IPS-18a (cell line): ENCODE measurements around the gene LY9.
"Not testable (repeated sequence)": the region's sequence is repeated elsewhere in the genome, so short reads cannot be mapped to it uniquely, and the experiment has no call there.

Source experiments
- H3K27ac ChIP-seq: one replicate; pipeline ENCODE4 v1.5.1; 2013; ENCODE audit warnings: low read length
- H3K27me3 ChIP-seq: one replicate; pipeline ENCODE4 v1.6.1; 2013; ENCODE audit warnings: mild to moderate bottlenecking, low read length; ENCODE audit not compliant: control insufficient read depth, insufficient read depth
- H3K36me3 ChIP-seq: one replicate; pipeline ENCODE4 v1.6.1; 2013; ENCODE audit warnings: low read depth, low read length; ENCODE audit not compliant: control insufficient read depth
- H3K4me1 ChIP-seq: one replicate; pipeline ENCODE4 v1.6.1; 2013; ENCODE audit warnings: low read depth, low read length; ENCODE audit not compliant: control insufficient read depth
- H3K4me3 ChIP-seq: one replicate; pipeline ENCODE4 v1.5.1; 2013; ENCODE audit warnings: low read length
- H3K9ac ChIP-seq: one replicate; pipeline ENCODE4 v1.6.1; 2013; ENCODE audit warnings: mild to moderate bottlenecking, low read length, moderate library complexity
- H3K9me3 ChIP-seq: one replicate; pipeline ENCODE4 v1.6.1; 2013; ENCODE audit warnings: low read depth, low read length; ENCODE audit not compliant: control insufficient read depth

The LY9 gene

GRCh38 chr1:160860840-160861505 lies 65.0 kb downstream of the LY9 start:
- no peaks in the 10 kb centered on the region for H3K27me3 ChIP-seq
- no peaks in the 10 kb centered on the region for H3K4me1 ChIP-seq
- no peak overlapping the region for H3K27ac ChIP-seq
- H3K9me3 ChIP-seq: no peaks in the 10 kb centered on the region
- no peaks in the 10 kb centered on the region for H3K36me3 ChIP-seq
- H3K4me3 ChIP-seq: no peak overlapping the region
- no peak overlapping the region for H3K9ac ChIP-seq

GRCh38 chr1:160862203-160863060 lies 66.5 kb downstream of the LY9 start, which contains the start of gene CD244:
Gene CD244, minus strand, starts transcription at chr1:160862887. Its CDS starts 210 bp downstream, at chr1:160862677.
- no peaks in the 10 kb centered on the region for H3K27me3 ChIP-seq
- H3K9ac ChIP-seq: no peak within 1 kb of the TSS
- H3K36me3 ChIP-seq: no peaks in the 10 kb centered on the region
- H3K9me3 ChIP-seq: no peaks in the 10 kb centered on the region
- no peak within 1 kb of the TSS for H3K4me3 ChIP-seq
- no peak within 1 kb of the TSS for H3K27ac ChIP-seq
- H3K4me1 ChIP-seq: no peaks in the 10 kb centered on the region

- Histone ChIP-seq H3K27ac (no peak overlapping the region), H3K36me3 (no peaks in the 10 kb centered on the region), H3K27me3 (no peaks in the 10 kb centered on the region), H3K4me1 (no peaks in the 10 kb centered on the region), H3K4me3 (no peak overlapping the region), H3K9ac (no peak overlapping the region), H3K9me3 (no peaks in the 10 kb centered on the region)
These were observed 67.2 kb downstream of the LY9 start for GRCh38 chr1:160863061-160863773.

- Histone ChIP-seq H3K4me3 (no peak overlapping the region), H3K27me3 (no peaks in the 10 kb centered on the region), H3K36me3 (no peaks in the 10 kb centered on the region), H3K4me1 (no peaks in the 10 kb centered on the region), H3K27ac (no peak overlapping the region), H3K9ac (no peak overlapping the region), H3K9me3 (no peaks in the 10 kb centered on the region)
These were observed 67.8 kb downstream of the LY9 start for GRCh38 chr1:160863774-160864131.

GRCh38 chr1:160864173-160864572 lies 68.2 kb downstream of the LY9 start:
- Histone ChIP-seq H3K9me3 (no peaks in the 10 kb centered on the region), H3K27me3 (no peaks in the 10 kb centered on the region), H3K9ac (no peak overlapping the region)

GRCh38 chr1:160865337-160865736 lies 69.4 kb downstream of the LY9 start:
- no peaks in the 10 kb centered on the region for H3K27me3 ChIP-seq

More at GRCh38 chr1:160864173-160864572, 68.2 kb downstream of the LY9 start:
- Histone ChIP-seq H3K36me3 (no peaks in the 10 kb centered on the region), H3K4me1 (no peaks in the 10 kb centered on the region), H3K4me3 (no peak overlapping the region), H3K27ac (no peak overlapping the region)

GRCh38 chr1:160866001-160866694 lies 70.2 kb downstream of the LY9 start:
- no peaks in the 10 kb centered on the region for H3K4me1 ChIP-seq

More at GRCh38 chr1:160865337-160865736, 69.4 kb downstream of the LY9 start:
- Histone ChIP-seq H3K4me1 (no peaks in the 10 kb centered on the region), H3K9ac (no peak overlapping the region), H3K36me3 (no peaks in the 10 kb centered on the region), H3K4me3 (no peak overlapping the region), H3K27ac (no peak overlapping the region), H3K9me3 (no peaks in the 10 kb centered on the region)

GRCh38 chr1:160866695-160867260 lies 70.8 kb downstream of the LY9 start:
- Histone ChIP-seq H3K9me3 (no peaks in the 10 kb centered on the region), H3K4me3 (no peak overlapping the region)

More at GRCh38 chr1:160866001-160866694, 70.2 kb downstream of the LY9 start:
- no peak overlapping the region for H3K4me3 ChIP-seq
- H3K9ac ChIP-seq: no peak overlapping the region
- no peaks in the 10 kb centered on the region for H3K9me3 ChIP-seq
- no peak overlapping the region for H3K27ac ChIP-seq
- H3K27me3 ChIP-seq: no peaks in the 10 kb centered on the region
- no peaks in the 10 kb centered on the region for H3K36me3 ChIP-seq

GRCh38 chr1:160867651-160868050 lies 71.7 kb downstream of the LY9 start:
- H3K27ac ChIP-seq, H3K27me3 ChIP-seq, H3K4me1 ChIP-seq, H3K4me3 ChIP-seq, H3K9ac ChIP-seq, H3K36me3 ChIP-seq, H3K9me3 ChIP-seq: not testable (repeated sequence)

More at GRCh38 chr1:160866695-160867260, 70.8 kb downstream of the LY9 start:
- no peaks in the 10 kb centered on the region for H3K4me1 ChIP-seq
- no peak overlapping the region for H3K9ac ChIP-seq
- no peak overlapping the region for H3K27ac ChIP-seq
- no peaks in the 10 kb centered on the region for H3K27me3 ChIP-seq
- no peaks in the 10 kb centered on the region for H3K36me3 ChIP-seq

GRCh38 chr1:160868141-160868540 lies 72.2 kb downstream of the LY9 start:
- H3K9me3 ChIP-seq: no peaks in the 10 kb centered on the region
- H3K4me1 ChIP-seq: no peaks in the 10 kb centered on the region
- no peak overlapping the region for H3K4me3 ChIP-seq
- no peaks in the 10 kb centered on the region for H3K36me3 ChIP-seq
- no peaks in the 10 kb centered on the region for H3K27me3 ChIP-seq
- no peak overlapping the region for H3K9ac ChIP-seq
- H3K27ac ChIP-seq: no peak overlapping the region

GRCh38 chr1:160874935-160875334 lies 79.0 kb downstream of the LY9 start:
- H3K9me3 ChIP-seq: no peaks in the 10 kb centered on the region
- H3K4me1 ChIP-seq: no peaks in the 10 kb centered on the region
- H3K36me3 ChIP-seq: no peaks in the 10 kb centered on the region
- H3K9ac ChIP-seq: no peak overlapping the region
- no peak overlapping the region for H3K4me3 ChIP-seq
- H3K27ac ChIP-seq: no peak overlapping the region
- no peaks in the 10 kb centered on the region for H3K27me3 ChIP-seq
